GM23338 (cell line): ENCODE data around the gene ACTR1A. TPM values are rescaled to one million over a fixed set of nuclear protein-coding genes. Genes with fewer than 3 reads are reported as not detected.

Experiments used
- ATAC-seq: fragments of 200-7000 bp; cut with Tn5 transposase; 3 replicates; pipeline ENCODE4 v1.9.1; 2020
- DNase-seq: peaks from one replicate; pipeline ENCODE4 v3.0.0-alpha.2; 2015; ENCODE audit warnings: low spot score
- H2AFZ ChIP-seq: fragments of 200-600 bp; sonication (generic); 2 replicates; pipeline ENCODE4 v1.8.0; 2016; ENCODE audit warnings: antibody characterized with exemption, mild to moderate bottlenecking, moderate library complexity
- H3F3A ChIP-seq: fragments of 200-600 bp; sonication (generic); replicated peaks from 2 replicates; pipeline ENCODE4 v1.8.0; 2017; ENCODE audit warnings: antibody characterized with exemption, mixed run types, low read depth
- H3K27ac ChIP-seq: fragments of 200-600 bp; sonication (generic); 2 replicates; pipeline ENCODE4 v1.6.1; 2016; ENCODE audit warnings: low read depth
- H3K27me3 ChIP-seq: fragments of 200-600 bp; sonication (generic); 2 replicates; pipeline ENCODE4 v1.8.0; 2016; ENCODE audit warnings: mild to moderate bottlenecking, mixed run types, moderate library complexity; ENCODE audit not compliant: insufficient read depth
- H3K36me3 ChIP-seq: fragments of 200-600 bp; sonication (generic); 2 replicates; pipeline ENCODE4 v1.8.0; 2016; ENCODE audit warnings: mild to moderate bottlenecking; ENCODE audit not compliant: insufficient read depth
- H3K4me1 ChIP-seq: fragments of 200-600 bp; sonication (generic); 2 replicates; pipeline ENCODE4 v1.8.0; 2016; ENCODE audit warnings: mild to moderate bottlenecking, moderate library complexity; ENCODE audit not compliant: insufficient read depth
- H3K4me2 ChIP-seq: fragments of 200-600 bp; sonication (generic); 2 replicates; pipeline ENCODE4 v1.7.1; 2017; ENCODE audit warnings: mixed run types
- H3K4me3 ChIP-seq: fragments of 200-600 bp; sonication (generic); 2 replicates; pipeline ENCODE4 v1.6.1; 2016; ENCODE audit warnings: mixed run types
- H3K79me2 ChIP-seq: fragments of 200-600 bp; sonication (generic); replicated peaks from 2 replicates; pipeline ENCODE4 v1.8.0; 2017; ENCODE audit warnings: mild to moderate bottlenecking; ENCODE audit not compliant: insufficient read depth
- H3K9me2 ChIP-seq: fragments of 200-600 bp; sonication (generic); 2 replicates; pipeline ENCODE4 v1.8.0; 2017; ENCODE audit not compliant: insufficient read depth
- H4K20me1 ChIP-seq: fragments of 200-600 bp; sonication (generic); replicated peaks from 2 replicates; pipeline ENCODE4 v1.8.0; 2017; ENCODE audit warnings: mild to moderate bottlenecking; ENCODE audit not compliant: insufficient read depth
- H3K27ac Mint-ChIP-seq: 2 replicates; pipeline ENCODE4 v1.8.0; 2020; ENCODE audit warnings: inconsistent platforms, mild to moderate bottlenecking, moderate library complexity, mixed read lengths
- H3K27me3 Mint-ChIP-seq: 3 replicates; pipeline ENCODE4 v1.8.0; 2022; ENCODE audit warnings: low read depth, mild to moderate bottlenecking, moderate library complexity, mixed read lengths, inconsistent platforms; ENCODE audit not compliant: insufficient read depth, poor library complexity
- H3K36me3 Mint-ChIP-seq: 3 replicates; pipeline ENCODE4 v1.8.0; 2021; ENCODE audit warnings: low read depth, mild to moderate bottlenecking, inconsistent platforms, moderate library complexity, mixed read lengths
- H3K4me1 Mint-ChIP-seq: 3 replicates; pipeline ENCODE4 v1.8.0; 2020; ENCODE audit warnings: mild to moderate bottlenecking, inconsistent platforms, mixed read lengths
- H3K4me3 Mint-ChIP-seq: 3 replicates; pipeline ENCODE4 v1.8.0; 2021; ENCODE audit warnings: moderate library complexity, mild to moderate bottlenecking, inconsistent platforms, mixed read lengths
- H3K9me3 Mint-ChIP-seq: 3 replicates; pipeline ENCODE4 v1.8.0; 2020; ENCODE audit warnings: moderate library complexity, mild to moderate bottlenecking, inconsistent platforms, mixed read lengths
- ETS1 ChIP-seq: IDR thresholded peaks from 2 replicates; pipeline ENCODE4 v1.6.1; 2016; ENCODE audit warnings: antibody characterized with exemption
- EZH2 ChIP-seq: fragments of 200-600 bp; sonication (generic); IDR thresholded peaks from one replicate; pipeline ENCODE4 v1.8.0; 2017; ENCODE audit warnings: antibody characterized with exemption, mild to moderate bottlenecking, low read depth; ENCODE audit not compliant: unreplicated experiment
- EZH2phosphoT487 ChIP-seq: fragments of 200-600 bp; sonication (generic); IDR thresholded peaks from one replicate; pipeline ENCODE4 v1.8.1; 2018; ENCODE audit warnings: antibody characterized with exemption; ENCODE audit not compliant: unreplicated experiment
- JUNB ChIP-seq: IDR thresholded peaks from one replicate; pipeline ENCODE4 v1.6.1; 2016; ENCODE audit warnings: antibody characterized with exemption; ENCODE audit not compliant: unreplicated experiment
- REST ChIP-seq: IDR thresholded peaks from one replicate; pipeline ENCODE4 v1.6.1; 2018; ENCODE audit warnings: antibody characterized with exemption; ENCODE audit not compliant: unreplicated experiment
- STAT1 ChIP-seq: IDR thresholded peaks from one replicate; pipeline ENCODE4 v1.6.1; 2016; ENCODE audit warnings: antibody characterized with exemption; ENCODE audit not compliant: unreplicated experiment
- ZNF114 ChIP-seq: fragments of 250-450 bp; sonication (Bioruptor Pico); IDR thresholded peaks from 2 replicates; pipeline ENCODE4 v1.5.0; 2020; ENCODE audit warnings: mild to moderate bottlenecking, moderate library complexity
- ZNF331 ChIP-seq: fragments of 250-450 bp; sonication (Bioruptor Pico); IDR thresholded peaks from 2 replicates; pipeline ENCODE4 v1.5.0; 2020; ENCODE audit warnings: low read depth, mild to moderate bottlenecking, moderate library complexity
- ZNF462 ChIP-seq: fragments of 250-450 bp; sonication (Bioruptor Pico); IDR thresholded peaks from 2 replicates; pipeline ENCODE4 v1.5.0; 2020; ENCODE audit warnings: mild to moderate bottlenecking, moderate library complexity
- polyA plus RNA-seq: library from polyadenylated mRNA; unstranded; fragments of >200 nt; fragmentation: Nextera tagmentation; extraction: Ambion mirVana; gene quantifications from 2 replicates; pipeline ENCODE4 v1.2.1, GENCODE V29; 2016
- total RNA-seq: library from RNA; depleted of rRNA; stranded (reverse); fragments of >200 nt; shearing (Covaris generic); gene quantifications from 2 replicates; pipeline ENCODE4 v1.2.3, GENCODE V29; 2014

The ACTR1A gene
- total and polyA plus RNA-seq, 2 experiments from 2014 or later = 39.4 to 101 TPM

DNA sequence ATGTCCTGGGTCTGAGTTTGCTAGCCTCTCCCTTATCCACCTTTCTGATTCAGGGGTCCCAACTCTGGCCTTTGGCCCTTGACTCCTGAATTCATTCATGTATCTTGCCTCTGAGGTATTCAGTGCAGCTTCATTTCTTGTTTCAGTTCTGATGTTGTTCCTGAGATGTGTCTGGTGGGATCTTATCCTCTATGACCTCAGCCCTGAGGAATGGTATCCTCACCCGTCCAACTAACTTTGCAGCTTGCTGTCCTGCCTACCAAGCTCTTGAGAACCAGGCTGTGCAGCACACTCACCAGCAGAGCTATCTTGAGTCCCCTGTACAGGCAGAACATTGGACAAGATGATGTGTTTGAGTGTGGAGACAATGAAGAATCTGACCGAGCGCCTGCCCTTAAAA is 15.0 kb upstream of the ACTR1A start:
- Histone ChIP-seq H3K4me2 (no peak overlapping the region), H3K27me3 (no peaks in the 10 kb centered on the region), H3K36me3 (no peaks in the 10 kb centered on the region), H3K79me2 (no peaks in the 10 kb centered on the region), H4K20me1 (no peaks in the 10 kb centered on the region; the same call in none of the 2 replicates), H2AFZ (no peak overlapping the region), H3K4me1 (no peaks in the 10 kb centered on the region), H3K4me3 (no peak overlapping the region), H3K9me2 (no peaks in the 10 kb centered on the region), H3K27ac (no peak overlapping the region), H3F3A (no peaks in the 10 kb centered on the region)
- peaks cover 2% of the 10 kb centered on the region for H3K27me3 Mint-ChIP-seq
- TF ChIP-seq ETS1 = no peak
- no peak for TF ChIP-seq REST
- no peak for TF ChIP-seq EZH2
- no peak for TF ChIP-seq EZH2phosphoT487
- no peak for TF ChIP-seq STAT1
- TF ChIP-seq ZNF331 = no peak
- no peak for TF ChIP-seq ZNF114 (CRISPR knock-in tag)
- no peak for TF ChIP-seq ZNF462 (CRISPR knock-in tag)
- TF ChIP-seq JUNB = no peak
- no peaks in the 10 kb centered on the region for H3K4me1 Mint-ChIP-seq
- ATAC-seq (no peak), DNase-seq (no peak)
- no peak overlapping the region for H3K27ac Mint-ChIP-seq
- H3K4me3 Mint-ChIP-seq = no peak overlapping the region
- H3K36me3 Mint-ChIP-seq = peaks cover 3% of the 10 kb centered on the region; the same call in 1 of the 3 replicates
- H3K9me3 Mint-ChIP-seq = no peaks in the 10 kb centered on the region
